Ovary (tissue), 10 donors: ENCODE measurements around the gene SLFN5. TPM values are rescaled to one million over a fixed set of nuclear protein-coding genes. Genes with fewer than 3 reads are reported as not detected.
A peak's percentile ranks its signal among the peaks of the same experiment; 100 is the strongest.
"Not testable (repeated sequence)": the region's sequence is repeated elsewhere in the genome, so short reads cannot be mapped to it uniquely, and the experiment has no call there.

ENCODE experiments used
- DNase-seq, 5 donors: peaks; one replicate each; pipeline ENCODE4 v3.0.0-alpha.2; 2019 to 2020
- H3K27ac ChIP-seq, 2 donors: fragments of 200-600 bp; one replicate each; pipeline versions ENCODE4 v1.5.1 to v1.8.0; 2019 to 2022
- H3K27me3 ChIP-seq: fragments of 200-600 bp; one replicate; pipeline ENCODE4 v1.8.0; 2022
- H3K36me3 ChIP-seq: fragments of 200-600 bp; sonication (generic); one replicate; pipeline ENCODE4 v1.5.1; 2019
- H3K4me1 ChIP-seq: one replicate; pipeline ENCODE4 v1.8.1; 2013; ENCODE audit warnings: mild to moderate bottlenecking, moderate library complexity; ENCODE audit not compliant: insufficient read depth
- H3K4me3 ChIP-seq: fragments of 200-600 bp; sonication (generic); one replicate; pipeline ENCODE4 v1.5.1; 2017
- H3K9me3 ChIP-seq, 2 donors: fragments of 200-600 bp in 1 of 2; sonication (generic) in 1 of 2; one replicate each; pipeline versions ENCODE4 v1.5.1 to v1.8.1; 2013 to 2019; ENCODE audit warnings: mild to moderate bottlenecking in 1 of 2, moderate library complexity in 1 of 2
- EP300 ChIP-seq: sonication (generic); formaldehyde crosslinking; IDR thresholded peaks from one replicate; pipeline ENCODE4 v1.6.1; 2017; ENCODE audit warnings: antibody characterized with exemption
- POLR2A ChIP-seq: fragments of 450-650 bp; IDR thresholded peaks from one replicate; pipeline ENCODE4 v1.6.1; 2017; ENCODE audit warnings: antibody characterized with exemption, mild to moderate bottlenecking, moderate library complexity
- WGBS, 3 donors: extraction: QIAGEN DNeasy Blood & Tissue Kit in 1 of 3; methylation state at CpG; one replicate each; pipeline versions ENCODE4 v1.1.5 to v1.1.7; 2013 to 2017; 5-methylcytosine and 5-hydroxymethylcytosine counted together
- intact Hi-C, 4 donors: fragments of 100-400 bp; cut with DNase I; formaldehyde crosslinking; loops; one replicate each; pipeline versions ENCODE4 v1.11.0 to v1.15.1; 2022 to 2023
- long read RNA-seq, 3 donors: library from polyadenylated mRNA in 2 of 3; unstranded in 2 of 3; transcript quantifications; one replicate each; pipeline ENCODE4 v2.0.0 and lab custom pipeline, GENCODE V29; 2021 to 2026
- polyA plus RNA-seq, 2 donors: library from polyadenylated mRNA; stranded (reverse); fragments of 200-250 nt in 1 of 2; fragments of 350-450 nt in 1 of 2; fragmentation: Illumina TruSeq in 1 of 2; extraction: RNeasy Lipid Tissue Mini Kit (QIAGEN cat#74804) in 1 of 2; gene quantifications; one replicate each; pipeline ENCODE4 v1.2.3, GENCODE V29; 2013 to 2014
- total RNA-seq, 7 donors: library from RNA; depleted of rRNA in 2 of 7; stranded (reverse); fragments of >200 nt in 2 of 7; fragmentation: NEBNext Ultra II Directional in 3 of 7; extraction: Animal tissue kit (Norgen Biotek cat#: 25700) in 3 of 7; gene quantifications; one replicate each; pipeline versions ENCODE4 v1.1.0 to v1.2.4, GENCODE V29; 2016 to 2023
- TF ChIP-seq, protein P1 (sequence below), 3 donors: fragments of 450-650 bp in 2 of 3; fragments of 200-600 bp in 1 of 3; IDR thresholded peaks; one replicate each; pipeline versions ENCODE4 v1.5.1 to v1.8.0; 2016 to 2022; ENCODE audit warnings: antibody characterized with exemption in 3 of 3, mild to moderate bottlenecking in 1 of 3
- donor health status: DM: no; HTN: no; CAD: no; lungs with moderate emphysema.
- donor health status: DM: no; HTN: no; CAD: no.
- donor health status: Bipolar disorder and iron deficiency.
- donor health status: DM: yes; HTN: yes; CAD: no.
- donor health status: DM: no; HTN: no; CAD: no.
- donor health status: DM: yes; HTN: yes; CAD: no.

Gene SLFN5
- total RNA-seq: 10 to 100 TPM in 6 of 7 donors, 1 to 10 TPM in 1; 8.7 to 22.7 (median 17.9) TPM
- 10 to 100 TPM in 1 of 2 donors, 1 to 10 TPM in 1; 4.5 to 19.7 TPM for polyA plus RNA-seq
- long read RNA-seq, donor 1, full-length matches to known transcripts: 8 of 27 reads
- long read RNA-seq, donor 1, partial matches to known transcripts: 3 of 27 reads
- long read RNA-seq, donor 1, other reads (novel, unspliced or antisense): 16 of 27 reads
- long read RNA-seq, donor 2, full-length matches to known transcripts: 2 of 2 reads
- long read RNA-seq, donor 2, partial matches to known transcripts: 0 of 2 reads
- long read RNA-seq, donor 2, other reads (novel, unspliced or antisense): 0 of 2 reads
- long read RNA-seq, donor 3, full-length matches to known transcripts: 7 of 10 reads
- long read RNA-seq, donor 3, partial matches to known transcripts: 1 of 10 reads
- long read RNA-seq, donor 3, other reads (novel, unspliced or antisense): 2 of 10 reads

DNA sequence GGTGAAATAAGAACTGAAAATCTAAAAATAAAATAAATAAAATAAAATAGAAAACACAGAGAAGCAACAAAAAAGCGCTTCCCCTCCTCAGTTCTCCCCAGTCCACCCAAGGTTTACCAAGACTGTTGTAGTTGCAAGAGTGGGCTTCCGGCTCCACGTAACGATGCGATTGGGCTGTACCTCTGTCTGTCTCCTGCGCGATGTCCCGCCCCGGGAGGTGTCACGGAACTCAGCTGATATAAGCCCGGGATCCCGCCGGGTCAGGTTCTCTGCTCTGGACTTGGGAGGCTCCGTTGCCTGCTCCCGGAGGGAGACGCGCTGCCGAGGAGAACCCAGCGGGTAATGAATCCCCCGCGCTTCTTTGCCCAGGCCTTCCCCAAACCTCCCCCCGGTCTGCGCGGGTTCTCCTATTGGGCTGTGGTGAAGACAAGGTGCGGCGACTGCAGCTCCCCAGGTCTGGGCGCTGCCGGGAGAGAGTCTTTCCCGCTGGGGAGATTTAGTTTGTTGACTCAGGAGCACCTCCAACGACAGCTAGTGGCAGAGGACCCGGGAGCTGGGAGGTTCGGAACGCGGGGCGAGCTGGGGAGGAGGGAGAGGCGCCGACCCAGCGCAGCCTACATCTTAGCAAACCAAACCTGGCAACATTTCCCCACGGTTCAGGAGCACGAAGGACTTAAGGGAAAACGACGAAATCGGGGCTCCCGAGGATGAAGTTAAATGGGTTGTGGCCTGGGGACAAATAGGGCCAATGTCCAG is at the start of gene SLFN5:
TSS of gene SLFN5 (plus strand) at position 268 of the 756 bp plus-strand sequence. CDS start 15,619 bp downstream, outside the sequence.
- no peaks in the 10 kb centered on the region for H3K9me3 ChIP-seq
- H3K4me1 ChIP-seq: peaks cover 7% of the 10 kb centered on the region
- no peaks in the 10 kb centered on the region for H3K36me3 ChIP-seq
- TF ChIP-seq POLR2A: peak; percentile 94
- TF ChIP-seq, protein P1, sequence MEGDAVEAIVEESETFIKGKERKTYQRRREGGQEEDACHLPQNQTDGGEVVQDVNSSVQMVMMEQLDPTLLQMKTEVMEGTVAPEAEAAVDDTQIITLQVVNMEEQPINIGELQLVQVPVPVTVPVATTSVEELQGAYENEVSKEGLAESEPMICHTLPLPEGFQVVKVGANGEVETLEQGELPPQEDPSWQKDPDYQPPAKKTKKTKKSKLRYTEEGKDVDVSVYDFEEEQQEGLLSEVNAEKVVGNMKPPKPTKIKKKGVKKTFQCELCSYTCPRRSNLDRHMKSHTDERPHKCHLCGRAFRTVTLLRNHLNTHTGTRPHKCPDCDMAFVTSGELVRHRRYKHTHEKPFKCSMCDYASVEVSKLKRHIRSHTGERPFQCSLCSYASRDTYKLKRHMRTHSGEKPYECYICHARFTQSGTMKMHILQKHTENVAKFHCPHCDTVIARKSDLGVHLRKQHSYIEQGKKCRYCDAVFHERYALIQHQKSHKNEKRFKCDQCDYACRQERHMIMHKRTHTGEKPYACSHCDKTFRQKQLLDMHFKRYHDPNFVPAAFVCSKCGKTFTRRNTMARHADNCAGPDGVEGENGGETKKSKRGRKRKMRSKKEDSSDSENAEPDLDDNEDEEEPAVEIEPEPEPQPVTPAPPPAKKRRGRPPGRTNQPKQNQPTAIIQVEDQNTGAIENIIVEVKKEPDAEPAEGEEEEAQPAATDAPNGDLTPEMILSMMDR (IDR thresholded peaks at IDR 0.05): no peak
- 0% methylated on average over 44 of the region's 44 CpGs for WGBS, 3 donors
- DNase-seq: peak; percentile 92 to 97 (median 95)
- intact Hi-C loops: no loop called here
- peak within 1 kb of the TSS; percentile 78 to 88 for H3K27ac ChIP-seq
- peak within 1 kb of the TSS; percentile 53 for H3K4me3 ChIP-seq
- no peaks in the 10 kb centered on the region for H3K27me3 ChIP-seq

DNA sequence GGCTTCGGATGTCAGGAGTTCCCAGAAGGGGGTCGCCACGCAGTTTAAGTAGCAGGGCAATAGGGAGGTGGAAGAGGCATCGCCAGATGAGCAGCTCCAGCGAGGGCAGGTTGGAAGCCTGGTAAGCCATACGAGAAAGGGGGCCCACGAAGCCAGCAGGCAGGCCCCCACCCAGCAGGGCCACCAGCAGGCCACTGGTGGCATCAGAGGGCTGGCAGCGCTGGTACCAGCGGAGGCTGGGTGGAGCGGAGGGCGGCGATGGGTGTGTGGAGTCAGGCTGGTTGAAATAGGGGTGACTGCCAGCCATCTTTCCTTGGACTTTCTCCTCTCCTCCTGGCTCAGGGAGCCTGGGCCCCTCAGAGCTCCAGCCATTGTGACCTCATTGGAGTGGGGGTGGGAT is 48.9 kb upstream of the SLFN5 start, which contains the start of gene SLC35G3:
TSS of gene SLC35G3 (minus strand) at position 393 of the 400 bp plus-strand sequence. CDS start at position 307, 86 bp downstream.
- H3K4me1 ChIP-seq, DNase-seq, H3K27ac ChIP-seq, H3K4me3 ChIP-seq, H3K36me3 ChIP-seq, H3K27me3 ChIP-seq, intact Hi-C loops, H3K9me3 ChIP-seq: not testable (repeated sequence)
- WGBS, 3 donors: 89 to 94% (median 91%) methylated on average over 12 of the region's 12 CpGs

DNA sequence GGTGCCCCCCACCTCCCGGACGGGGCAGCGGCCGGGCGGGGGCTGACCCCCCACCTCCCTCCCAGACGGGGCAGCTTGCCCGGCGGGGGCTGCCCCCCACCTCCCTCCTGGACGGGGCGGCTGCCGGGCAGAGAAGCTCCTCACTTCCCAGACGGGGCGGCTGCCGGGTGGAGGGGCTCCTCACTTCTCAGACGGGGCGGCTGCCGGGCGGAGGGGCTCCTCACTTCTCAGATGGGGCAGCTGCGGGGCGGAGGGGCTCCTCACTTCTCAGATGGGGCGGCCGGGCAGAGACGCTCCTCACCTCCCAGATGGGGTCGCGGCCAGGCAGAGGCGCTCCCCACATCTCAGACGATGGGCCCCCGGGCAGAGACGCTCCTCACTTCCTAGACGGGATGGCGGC is 47.8 kb upstream of the SLFN5 start:
- intact Hi-C loops: not testable (repeated sequence)

DNA sequence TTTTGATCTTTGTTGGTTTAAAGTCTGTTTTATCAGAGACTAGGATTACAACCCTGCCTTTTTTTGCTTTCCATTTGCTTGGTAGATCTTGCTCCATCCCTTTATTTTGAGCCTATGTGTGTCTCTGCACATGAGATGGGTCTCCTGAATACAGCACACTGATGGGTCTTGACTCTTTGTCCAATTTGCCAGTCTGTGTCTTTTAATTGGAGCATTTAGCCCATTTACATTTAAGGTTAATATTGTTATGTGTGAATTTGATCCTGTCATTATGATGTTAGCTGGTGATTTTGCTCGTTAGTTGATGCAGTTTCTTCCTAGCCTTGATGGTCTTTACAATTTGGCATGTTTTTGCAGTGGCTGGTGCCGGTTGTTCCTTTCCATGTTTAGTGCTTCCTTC is 40.3 kb upstream of the SLFN5 start:
- DNase-seq, H3K4me1 ChIP-seq, H3K36me3 ChIP-seq, H3K9me3 ChIP-seq, H3K27me3 ChIP-seq, H3K27ac ChIP-seq, intact Hi-C loops, H3K4me3 ChIP-seq: not testable (repeated sequence)
- WGBS, 3 donors: 69 to 78% (median 71%) methylated on average over 2 of the region's 2 CpGs

More for the DNA sequence above, 47.8 kb upstream of the SLFN5 start:
- not testable (repeated sequence) for H3K4me3 ChIP-seq, H3K36me3 ChIP-seq, DNase-seq, H3K27ac ChIP-seq, H3K4me1 ChIP-seq, H3K27me3 ChIP-seq, H3K9me3 ChIP-seq
- 59 to 95% (median 91%) methylated on average over 3 to 31 of the region's 31 CpGs for WGBS, 3 donors

DNA sequence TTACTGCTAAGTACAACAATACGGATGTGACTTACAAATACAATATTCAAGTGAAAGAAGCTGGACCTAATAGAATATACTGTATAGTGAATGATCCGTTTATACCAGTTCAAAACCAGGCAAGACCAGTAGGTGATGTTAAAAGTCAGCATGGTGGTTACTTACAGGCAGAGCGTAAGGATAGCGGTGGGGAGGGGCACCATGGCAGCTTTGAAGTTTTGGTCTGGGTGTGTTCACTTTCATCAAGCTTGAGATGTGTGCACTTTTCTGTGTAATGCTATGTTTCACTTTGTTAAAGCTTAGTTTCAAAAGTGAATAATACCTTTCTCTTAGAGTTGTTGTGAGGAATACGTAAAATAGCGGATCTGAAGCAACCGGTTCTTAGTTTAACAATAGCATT is 32.1 kb upstream of the SLFN5 start:
- Histone ChIP-seq H3K27ac (no peak overlapping the region), H3K4me3 (no peak overlapping the region), H3K36me3 (no peaks in the 10 kb centered on the region), H3K9me3 (no peaks in the 10 kb centered on the region), H3K27me3 (no peaks in the 10 kb centered on the region), H3K4me1 (no peaks in the 10 kb centered on the region)
- intact Hi-C loops: no loop called here
- DNase-seq: no peak
- TF ChIP-seq EP300 (no peak), POLR2A (no peak)
- TF ChIP-seq, protein P1 (IDR thresholded peaks at IDR 0.05): no peak
- 87 to 90% (median 88%) methylated on average over 7 of the region's 7 CpGs for WGBS, 3 donors
